Activated T-cell treated with anti-CD3 and anti-CD28 coated beads, Interleukin-2, amount 50 U/mL, for 72 hours (primary cell): ENCODE data around the gene MBD6. TPM values are rescaled to one million over a fixed set of nuclear protein-coding genes. Genes with fewer than 3 reads are reported as not detected.

Experiments used
- ATAC-seq, 2 donors: fragments of 150-1000 bp; cut with Tn5 transposase; replicated peaks in 1 of 2; 2 replicates each; pipeline ENCODE4 v1.10.0; 2021; ENCODE audit warnings: moderate library complexity in 2 of 2, mild to moderate bottlenecking in 1 of 2
- DNase-seq, 2 donors: peaks; one replicate each; pipeline ENCODE4 v3.0.0; 2021 to 2022; ENCODE audit warnings: mixed read lengths in 1 of 2
- H3K27ac Mint-ChIP-seq: one replicate; pipeline ENCODE4 v1.8.0; 2022; ENCODE audit warnings: mild to moderate bottlenecking, moderate library complexity, mixed read lengths
- H3K27me3 Mint-ChIP-seq: one replicate; pipeline ENCODE4 v1.8.0; 2022; ENCODE audit warnings: low read depth, mixed read lengths
- H3K36me3 Mint-ChIP-seq, 2 donors: one replicate each; pipeline ENCODE4 v1.8.0; 2022; ENCODE audit warnings: mixed read lengths in 2 of 2, mild to moderate bottlenecking in 1 of 2; ENCODE audit not compliant: insufficient read depth in 2 of 2
- H3K4me1 Mint-ChIP-seq: one replicate; pipeline ENCODE4 v1.8.0; 2022; ENCODE audit warnings: low read depth, mixed read lengths
- H3K4me3 Mint-ChIP-seq, 2 donors: one replicate each; pipeline ENCODE4 v1.8.0; 2022; ENCODE audit warnings: mild to moderate bottlenecking in 2 of 2, mixed read lengths in 2 of 2, moderate library complexity in 2 of 2
- H3K9me3 Mint-ChIP-seq, 2 donors: one replicate each; pipeline ENCODE4 v1.8.0; 2022; ENCODE audit warnings: mixed read lengths in 2 of 2
- total RNA-seq, 2 donors: library from RNA; stranded (reverse); gene quantifications; one replicate each; pipeline ENCODE4 v1.2.3, GENCODE V29; 2022

The MBD6 gene
- total RNA-seq, 2 donors from 2014 or later: 131 to 148 TPM

- no peak for ATAC-seq
- H3K9me3 Mint-ChIP-seq: no peaks in the 10 kb centered on the region
- no peak overlapping the region for H3K4me3 Mint-ChIP-seq
- DNase-seq: no peak
- H3K4me1 Mint-ChIP-seq: peaks cover 3% of the 10 kb centered on the region
- H3K27me3 Mint-ChIP-seq: no peaks in the 10 kb centered on the region
- H3K27ac Mint-ChIP-seq: no peak overlapping the region
- H3K36me3 Mint-ChIP-seq: no peaks in the 10 kb centered on the region
These were observed 55.5 kb downstream of the MBD6 start for GRCh38 chr12:57577981-57578758.

- no peak overlapping the region for H3K4me3 Mint-ChIP-seq
- ATAC-seq: no peak
- no peaks in the 10 kb centered on the region for H3K27me3 Mint-ChIP-seq
These were observed 56.4 kb downstream of the MBD6 start for GRCh38 chr12:57579011-57579410.

More at GRCh38 chr12:57579011-57579410, 56.4 kb downstream of the MBD6 start:
- no peaks in the 10 kb centered on the region for H3K36me3 Mint-ChIP-seq
- no peak for DNase-seq
- H3K9me3 Mint-ChIP-seq: no peaks in the 10 kb centered on the region
- H3K27ac Mint-ChIP-seq: no peak overlapping the region
- H3K4me1 Mint-ChIP-seq: peaks cover 6% of the 10 kb centered on the region

Other genes with a start within 250 kb of the MBD6 start
- gene R3HDM2, start 91.8 kb upstream of the MBD6 start, total RNA-seq: 10 to 100 TPM; 78.9 to 79.1 TPM
- gene INHBC, start 88.0 kb upstream of the MBD6 start, total RNA-seq: not detected
- gene INHBE, start 67.5 kb upstream of the MBD6 start, total RNA-seq: 1 to 10 TPM; 3.8 to 4.8 TPM
- 1 to 10 TPM in 1 of 2 donors, under 1 TPM in 1; 0.21 to 1.3 TPM for gene GLI1, start 63.0 kb upstream of the MBD6 start, total RNA-seq
- gene ARHGAP9, start 43.0 kb upstream of the MBD6 start, total RNA-seq: 100 to 1,000 TPM; 119 to 153 TPM
- gene MARS1, start 34.8 kb upstream of the MBD6 start, total RNA-seq: 100 to 1,000 TPM; 575 to 653 TPM
- gene DDIT3, start 2.3 kb upstream of the MBD6 start, total RNA-seq: 10 to 100 TPM; 64.6 to 71.7 TPM
- gene DCTN2, start 24.4 kb downstream of the MBD6 start, total RNA-seq: 10 to 100 TPM; 94.9 to 99.0 TPM
- 1 to 10 TPM; 3.2 to 5.9 TPM for gene KIF5A, start 27.2 kb downstream of the MBD6 start, total RNA-seq
- gene PIP4K2C, start 68.4 kb downstream of the MBD6 start, total RNA-seq: 10 to 100 TPM; 21.3 to 23.1 TPM
- gene DTX3, start 82.0 kb downstream of the MBD6 start, total RNA-seq: 10 to 100 TPM; 44.3 to 52.7 TPM
- gene ARHGEF25, start 88.6 kb downstream of the MBD6 start, total RNA-seq: 1 to 10 TPM; 2.8 to 5.3 TPM
- gene B4GALNT1, start 110.4 kb downstream of the MBD6 start, total RNA-seq: 1 to 10 TPM; 2.5 to 3.8 TPM
- 100 to 1,000 TPM; 103 to 104 TPM for gene OS9, start 171.3 kb downstream of the MBD6 start, total RNA-seq
- 10 to 100 TPM; 21.7 to 26.9 TPM for gene AGAP2, start 215.9 kb downstream of the MBD6 start, total RNA-seq
- gene TSPAN31, start 222.2 kb downstream of the MBD6 start, total RNA-seq: 10 to 100 TPM; 18.2 to 19.6 TPM
- 100 to 1,000 TPM; 150 to 154 TPM for gene CDK4, start 229.5 kb downstream of the MBD6 start, total RNA-seq
- 10 to 100 TPM; 30.2 to 32.9 TPM for gene MARCHF9, start 232.3 kb downstream of the MBD6 start, total RNA-seq
- gene CYP27B1, start 244.3 kb downstream of the MBD6 start, total RNA-seq: 10 to 100 TPM; 11.1 to 14.7 TPM
- 10 to 100 TPM; 18.7 TPM for gene METTL1, start 249.3 kb downstream of the MBD6 start, total RNA-seq
- 1 to 10 TPM; 4.9 to 6.9 TPM for gene EEF1AKMT3, start 249.8 kb downstream of the MBD6 start, total RNA-seq